Activated CD4-positive, alpha-beta T cell treated with anti-CD3 and anti-CD28 coated beads, Interleukin-2, Interleukin-6, amounts not matched to agents 100 ng/mL and 50 ng/mL, durations not matched to agents 16 hours and 8 hours (primary cell): Measurements from ENCODE around the gene GOLM1.
"Not testable (repeated sequence)": the region's sequence is repeated elsewhere in the genome, so short reads cannot be mapped to it uniquely, and the experiment has no call there.

ENCODE experiments used
- DNase-seq: peaks from one replicate; pipeline ENCODE4 v3.0.0-alpha.2; 2020

Gene GOLM1

GRCh38 chr9:86079865-86080469 is 19.4 kb downstream of the GOLM1 start:
- DNase-seq: no peak

GRCh38 chr9:86079421-86079831 is 19.9 kb downstream of the GOLM1 start:
- no peak for DNase-seq

- no peak for DNase-seq
These were observed 20.6 kb downstream of the GOLM1 start for GRCh38 chr9:86078731-86079130.

GRCh38 chr9:86077276-86077675 is 22.1 kb downstream of the GOLM1 start:
- no peak for DNase-seq

- peak; percentile 20 for DNase-seq
These were observed 23.9 kb downstream of the GOLM1 start for GRCh38 chr9:86075132-86076109.

- peak; percentile 10 for DNase-seq
These were observed 25.5 kb downstream of the GOLM1 start for GRCh38 chr9:86073839-86074238.

GRCh38 chr9:86072394-86072877 is 26.9 kb downstream of the GOLM1 start:
- DNase-seq: no peak

GRCh38 chr9:86069206-86069869 is 30.0 kb downstream of the GOLM1 start:
- DNase-seq: no peak

- no peak for DNase-seq
These were observed 35.1 kb downstream of the GOLM1 start for GRCh38 chr9:86064220-86064619.

- no peak for DNase-seq
These were observed 36.3 kb downstream of the GOLM1 start for GRCh38 chr9:86062845-86063693.

- DNase-seq: no peak
These were observed 37.2 kb downstream of the GOLM1 start for GRCh38 chr9:86061972-86062739.

- no peak for DNase-seq
These were observed 41.9 kb downstream of the GOLM1 start for GRCh38 chr9:86057491-86057890.

GRCh38 chr9:86054695-86055094 is 44.7 kb downstream of the GOLM1 start:
- DNase-seq: no peak

- no peak for DNase-seq
These were observed 46.5 kb downstream of the GOLM1 start for GRCh38 chr9:86052556-86053468.

GRCh38 chr9:86048018-86048742 is 51.2 kb downstream of the GOLM1 start:
- DNase-seq: not testable (repeated sequence)

- DNase-seq: no peak
These were observed 52.0 kb downstream of the GOLM1 start for GRCh38 chr9:86047361-86047760.

GRCh38 chr9:86046930-86047341 is 52.4 kb downstream of the GOLM1 start:
- DNase-seq: no peak

GRCh38 chr9:86046071-86046636 is 53.2 kb downstream of the GOLM1 start:
- no peak for DNase-seq

- no peak for DNase-seq
These were observed 53.7 kb downstream of the GOLM1 start for GRCh38 chr9:86045654-86046053.
